ENCODE measurements around the gene PHKG2. TPM values are rescaled to one million over a fixed set of nuclear protein-coding genes. Genes with fewer than 3 reads are reported as not detected.

The PHKG2 gene
- total RNA-seq, 1 donor from 2014 or later, result 53.2 TPM

GRCh38 chr16:30722916-30723315, 25.3 kb upstream of the PHKG2 start:
- Mint-ChIP-seq H3K9me3 (no peaks in the 10 kb centered on the region), H3K27me3 (ENCODE audit: low read depth) (no peaks in the 10 kb centered on the region), H3K27ac (no peak overlapping the region), H3K36me3 (peaks cover 58% of the 10 kb centered on the region), H3K4me1 (no peaks in the 10 kb centered on the region), H3K4me3 (no peak overlapping the region)
- TF ChIP-seq CTCF (IDR thresholded peaks at IDR 0.05; ENCODE audit: unreplicated experiment), result no peak
- no peak for DNase-seq (ENCODE audit: low spot score in 2 of 2, unreplicated experiment in 2 of 2)

GRCh38 chr16:30723725-30724355, 24.4 kb upstream of the PHKG2 start:
- DNase-seq (ENCODE audit: low spot score in 2 of 2, unreplicated experiment in 2 of 2), result no peak
- no peak for TF ChIP-seq CTCF (IDR thresholded peaks at IDR 0.05; ENCODE audit: unreplicated experiment)
- Mint-ChIP-seq H3K27me3 (ENCODE audit: low read depth) (no peaks in the 10 kb centered on the region), H3K36me3 (peaks cover 61% of the 10 kb centered on the region), H3K27ac (no peak overlapping the region), H3K4me3 (no peak overlapping the region), H3K4me1 (no peaks in the 10 kb centered on the region), H3K9me3 (no peaks in the 10 kb centered on the region)

- H3K9me3 Mint-ChIP-seq, result no peaks in the 10 kb centered on the region
- H3K4me3 Mint-ChIP-seq, result no peak overlapping the region
- no peak for TF ChIP-seq CTCF (IDR thresholded peaks at IDR 0.05; ENCODE audit: unreplicated experiment)
- H3K27me3 Mint-ChIP-seq (ENCODE audit: low read depth), result no peaks in the 10 kb centered on the region
- no peak for DNase-seq (ENCODE audit: low spot score in 2 of 2, unreplicated experiment in 2 of 2)
- peaks cover 64% of the 10 kb centered on the region for H3K36me3 Mint-ChIP-seq
- no peaks in the 10 kb centered on the region for H3K4me1 Mint-ChIP-seq
- no peak overlapping the region for H3K27ac Mint-ChIP-seq
These were observed 23.4 kb upstream of the PHKG2 start for GRCh38 chr16:30724641-30725417.

- Mint-ChIP-seq H3K9me3 (no peaks in the 10 kb centered on the region), H3K36me3 (peaks cover 63% of the 10 kb centered on the region), H3K27me3 (ENCODE audit: low read depth) (no peaks in the 10 kb centered on the region), H3K4me3 (no peak overlapping the region), H3K4me1 (no peaks in the 10 kb centered on the region), H3K27ac (no peak overlapping the region)
- DNase-seq (ENCODE audit: low spot score in 2 of 2, unreplicated experiment in 2 of 2), result no peak
- no peak for TF ChIP-seq CTCF (IDR thresholded peaks at IDR 0.05; ENCODE audit: unreplicated experiment)
These were observed 22.8 kb upstream of the PHKG2 start for GRCh38 chr16:30725418-30725792.

GRCh38 chr16:30728321-30728720, 19.9 kb upstream of the PHKG2 start:
- DNase-seq (ENCODE audit: low spot score in 2 of 2, unreplicated experiment in 2 of 2), result no peak
- H3K9me3 Mint-ChIP-seq, result no peaks in the 10 kb centered on the region
- no peak overlapping the region for H3K27ac Mint-ChIP-seq
- H3K4me1 Mint-ChIP-seq, result no peaks in the 10 kb centered on the region
- peaks cover 48% of the 10 kb centered on the region for H3K36me3 Mint-ChIP-seq
- H3K27me3 Mint-ChIP-seq (ENCODE audit: low read depth), result no peaks in the 10 kb centered on the region
- no peak overlapping the region for H3K4me3 Mint-ChIP-seq
- no peak for TF ChIP-seq CTCF (IDR thresholded peaks at IDR 0.05; ENCODE audit: unreplicated experiment)
